ENCODE measurements around the gene FAM120A. TPM values are rescaled to one million over a fixed set of nuclear protein-coding genes. Genes with fewer than 3 reads are reported as not detected.

Gene FAM120A, protein sequence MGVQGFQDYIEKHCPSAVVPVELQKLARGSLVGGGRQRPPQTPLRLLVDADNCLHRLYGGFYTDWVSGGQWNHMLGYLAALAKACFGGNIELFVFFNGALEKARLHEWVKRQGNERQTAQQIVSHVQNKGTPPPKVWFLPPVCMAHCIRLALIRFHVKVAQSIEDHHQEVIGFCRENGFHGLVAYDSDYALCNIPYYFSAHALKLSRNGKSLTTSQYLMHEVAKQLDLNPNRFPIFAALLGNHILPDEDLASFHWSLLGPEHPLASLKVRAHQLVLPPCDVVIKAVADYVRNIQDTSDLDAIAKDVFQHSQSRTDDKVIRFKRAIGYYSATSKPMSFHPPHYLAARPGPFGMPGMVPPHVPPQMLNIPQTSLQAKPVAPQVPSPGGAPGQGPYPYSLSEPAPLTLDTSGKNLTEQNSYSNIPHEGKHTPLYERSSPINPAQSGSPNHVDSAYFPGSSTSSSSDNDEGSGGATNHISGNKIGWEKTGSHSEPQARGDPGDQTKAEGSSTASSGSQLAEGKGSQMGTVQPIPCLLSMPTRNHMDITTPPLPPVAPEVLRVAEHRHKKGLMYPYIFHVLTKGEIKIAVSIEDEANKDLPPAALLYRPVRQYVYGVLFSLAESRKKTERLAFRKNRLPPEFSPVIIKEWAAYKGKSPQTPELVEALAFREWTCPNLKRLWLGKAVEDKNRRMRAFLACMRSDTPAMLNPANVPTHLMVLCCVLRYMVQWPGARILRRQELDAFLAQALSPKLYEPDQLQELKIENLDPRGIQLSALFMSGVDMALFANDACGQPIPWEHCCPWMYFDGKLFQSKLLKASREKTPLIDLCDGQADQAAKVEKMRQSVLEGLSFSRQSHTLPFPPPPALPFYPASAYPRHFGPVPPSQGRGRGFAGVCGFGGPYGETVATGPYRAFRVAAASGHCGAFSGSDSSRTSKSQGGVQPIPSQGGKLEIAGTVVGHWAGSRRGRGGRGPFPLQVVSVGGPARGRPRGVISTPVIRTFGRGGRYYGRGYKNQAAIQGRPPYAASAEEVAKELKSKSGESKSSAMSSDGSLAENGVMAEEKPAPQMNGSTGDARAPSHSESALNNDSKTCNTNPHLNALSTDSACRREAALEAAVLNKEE
- 70.5 TPM for total RNA-seq (2021; ENCODE audit: unreplicated experiment)
- polyA plus RNA-seq (2012; ENCODE audit: insufficient read length), result 61.1 TPM
- percentile 82 among the genes with signal in this experiment for Bru-seq, nascent RNA
- percentile 75 among the genes with signal in this experiment for BruChase-seq, experiment 1, labeled RNA remaining after a 2-hour chase
- BruChase-seq, experiment 2, labeled RNA remaining after a 6-hour chase, result percentile 80 among the genes with signal in this experiment
- long read RNA-seq, full-length matches to known transcripts, result 1 of 65 reads
- long read RNA-seq, partial matches to known transcripts, result 55 of 65 reads
- long read RNA-seq, other reads (novel, unspliced or antisense), result 9 of 65 reads

DNA sequence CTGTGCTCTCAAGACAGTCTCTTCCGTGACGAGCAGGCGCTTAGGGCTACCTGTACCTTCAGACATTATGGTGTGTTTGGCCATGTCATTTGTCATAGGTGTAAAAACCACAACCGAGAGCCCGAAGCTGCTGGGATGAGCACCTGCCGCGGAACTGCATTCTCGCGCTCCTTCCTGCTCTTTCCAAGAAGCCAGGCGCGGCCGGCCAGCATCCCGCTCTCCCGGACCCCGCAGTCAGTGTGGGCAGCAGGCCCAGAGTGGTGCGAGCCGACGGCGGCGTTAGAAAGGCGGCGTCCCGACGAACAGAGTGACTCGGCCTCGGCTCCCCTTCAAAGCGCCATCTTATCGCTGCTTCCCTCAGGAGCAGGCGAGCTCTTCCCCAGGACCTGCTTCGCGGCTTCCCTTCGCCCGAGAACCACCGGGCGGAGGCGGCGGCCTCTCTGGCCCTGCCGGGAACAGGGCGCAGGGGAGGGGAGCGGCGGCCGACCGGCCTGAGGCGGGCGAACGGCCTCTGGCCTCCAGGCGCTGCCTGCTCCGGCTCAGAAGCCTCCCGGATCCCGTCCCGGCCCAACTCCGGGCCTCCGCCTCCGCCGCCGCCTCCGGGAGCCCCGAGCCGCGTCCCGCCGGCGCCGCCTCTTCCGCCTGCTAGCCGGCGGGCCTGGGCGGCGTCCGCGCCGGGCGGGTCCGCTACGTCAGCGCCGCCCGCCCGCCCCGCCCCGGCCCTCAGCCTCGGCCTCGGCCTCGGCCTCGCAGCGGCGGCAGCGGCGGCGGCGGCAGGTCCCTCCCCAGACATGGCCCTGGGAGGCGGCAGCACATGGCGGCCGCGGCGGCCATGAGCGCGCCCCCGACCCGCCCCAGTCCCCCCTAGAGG is at the start of gene FAM120A:
Gene FAM120A, plus strand, starts transcription at position 741 of the 871 bp plus-strand sequence. CDS start 231 bp downstream, outside the sequence.
- H3K4me3 ChIP-seq (ENCODE audit: low read depth in 2 of 2, low read length in 2 of 2), result peak within 1 kb of the TSS; percentile 80 to 92
- intact Hi-C loops (cut with micrococcal nuclease; ENCODE audit: unreplicated experiment), result no loop called here
- in situ Hi-C loops (cut with HindIII; ENCODE audit: low pct_unique_long_range_greater_than_20kb, low sequenced_read_pairs), result no loop called here
- H3K27ac ChIP-seq (ENCODE audit: low read length), result peak within 1 kb of the TSS; percentile 85
- no peaks in the 10 kb centered on the region for H3K9me3 ChIP-seq (ENCODE audit: control insufficient read depth, insufficient read depth, low read depth, low read length)
- ATAC-seq, result peak; percentile 91
- no TSS peak for BruUV-seq (replicated peaks)
- ChIA-PET CTCF (no interaction called here), POLR2A (interaction anchor here (0.6 kb wide), 1 partner anchor 148 kb away, joined by 3 read pairs; no protein-coding TSS in a partner anchor)
- H3K4me1 ChIP-seq (ENCODE audit: control insufficient read depth, insufficient read depth, low read length), result peaks cover 6% of the 10 kb centered on the region
- H3K36me3 ChIP-seq (ENCODE audit: control insufficient read depth, insufficient read depth, low read length), result peaks cover 7% of the 10 kb centered on the region; the same call in 1 of the 2 replicates
- no peak for DNase-seq (ENCODE audit: low read depth, low spot score)
- TF ChIP-seq SIN3A (IDR thresholded peaks at IDR 0.05; ENCODE audit: borderline replicate concordance, insufficient read depth, low read depth, low read length), result no peak; the same call in 1 of the 2 replicates
- peak; percentile 34; the same call in 1 of the 2 replicates for TF ChIP-seq POLR2AphosphoS5 (IDR thresholded peaks at IDR 0.05; ENCODE audit: low read depth, low read length)
- no peaks in the 10 kb centered on the region for H3K27me3 ChIP-seq (ENCODE audit: control insufficient read depth, insufficient read depth, low read length)

DNA sequence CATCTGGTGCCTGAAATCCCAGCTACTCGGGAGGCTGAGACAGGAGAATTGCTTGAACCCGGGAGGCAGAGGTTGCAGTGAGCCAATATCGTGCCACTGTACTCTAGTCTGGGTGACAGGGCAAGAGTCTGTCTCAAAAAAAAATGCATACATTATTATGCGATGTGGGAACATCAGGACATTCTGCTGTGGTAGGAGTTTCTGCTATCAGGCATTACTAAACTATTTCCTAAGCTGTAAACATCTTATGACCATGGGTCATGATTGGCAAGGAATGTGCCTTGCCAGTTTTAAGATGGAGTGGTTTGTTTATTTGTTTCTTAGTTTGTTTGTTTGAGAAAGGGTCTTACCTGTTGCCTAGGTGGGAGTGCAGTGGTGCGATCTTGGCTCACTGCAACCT is 45.1 kb upstream of the FAM120A start:
- BruUV-seq (replicated peaks), result no TSS peak
- intact Hi-C loops (cut with micrococcal nuclease; ENCODE audit: unreplicated experiment), result no loop called here
- no peak for TF ChIP-seq SIN3A (IDR thresholded peaks at IDR 0.05; ENCODE audit: borderline replicate concordance, insufficient read depth, low read depth, low read length)
- TF ChIP-seq, protein P1, sequence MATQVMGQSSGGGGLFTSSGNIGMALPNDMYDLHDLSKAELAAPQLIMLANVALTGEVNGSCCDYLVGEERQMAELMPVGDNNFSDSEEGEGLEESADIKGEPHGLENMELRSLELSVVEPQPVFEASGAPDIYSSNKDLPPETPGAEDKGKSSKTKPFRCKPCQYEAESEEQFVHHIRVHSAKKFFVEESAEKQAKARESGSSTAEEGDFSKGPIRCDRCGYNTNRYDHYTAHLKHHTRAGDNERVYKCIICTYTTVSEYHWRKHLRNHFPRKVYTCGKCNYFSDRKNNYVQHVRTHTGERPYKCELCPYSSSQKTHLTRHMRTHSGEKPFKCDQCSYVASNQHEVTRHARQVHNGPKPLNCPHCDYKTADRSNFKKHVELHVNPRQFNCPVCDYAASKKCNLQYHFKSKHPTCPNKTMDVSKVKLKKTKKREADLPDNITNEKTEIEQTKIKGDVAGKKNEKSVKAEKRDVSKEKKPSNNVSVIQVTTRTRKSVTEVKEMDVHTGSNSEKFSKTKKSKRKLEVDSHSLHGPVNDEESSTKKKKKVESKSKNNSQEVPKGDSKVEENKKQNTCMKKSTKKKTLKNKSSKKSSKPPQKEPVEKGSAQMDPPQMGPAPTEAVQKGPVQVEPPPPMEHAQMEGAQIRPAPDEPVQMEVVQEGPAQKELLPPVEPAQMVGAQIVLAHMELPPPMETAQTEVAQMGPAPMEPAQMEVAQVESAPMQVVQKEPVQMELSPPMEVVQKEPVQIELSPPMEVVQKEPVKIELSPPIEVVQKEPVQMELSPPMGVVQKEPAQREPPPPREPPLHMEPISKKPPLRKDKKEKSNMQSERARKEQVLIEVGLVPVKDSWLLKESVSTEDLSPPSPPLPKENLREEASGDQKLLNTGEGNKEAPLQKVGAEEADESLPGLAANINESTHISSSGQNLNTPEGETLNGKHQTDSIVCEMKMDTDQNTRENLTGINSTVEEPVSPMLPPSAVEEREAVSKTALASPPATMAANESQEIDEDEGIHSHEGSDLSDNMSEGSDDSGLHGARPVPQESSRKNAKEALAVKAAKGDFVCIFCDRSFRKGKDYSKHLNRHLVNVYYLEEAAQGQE (IDR thresholded peaks at IDR 0.05; ENCODE audit: insufficient read depth in 1 of 2, low read depth in 2 of 2, low read length in 1 of 2), result no peak
- no peak for TF ChIP-seq POLR2AphosphoS5 (IDR thresholded peaks at IDR 0.05; ENCODE audit: low read depth, low read length)
- no peak for TF ChIP-seq TCF7L2 (IDR thresholded peaks at IDR 0.05; ENCODE audit: low read depth, low read length)
- TF ChIP-seq, protein P2, sequence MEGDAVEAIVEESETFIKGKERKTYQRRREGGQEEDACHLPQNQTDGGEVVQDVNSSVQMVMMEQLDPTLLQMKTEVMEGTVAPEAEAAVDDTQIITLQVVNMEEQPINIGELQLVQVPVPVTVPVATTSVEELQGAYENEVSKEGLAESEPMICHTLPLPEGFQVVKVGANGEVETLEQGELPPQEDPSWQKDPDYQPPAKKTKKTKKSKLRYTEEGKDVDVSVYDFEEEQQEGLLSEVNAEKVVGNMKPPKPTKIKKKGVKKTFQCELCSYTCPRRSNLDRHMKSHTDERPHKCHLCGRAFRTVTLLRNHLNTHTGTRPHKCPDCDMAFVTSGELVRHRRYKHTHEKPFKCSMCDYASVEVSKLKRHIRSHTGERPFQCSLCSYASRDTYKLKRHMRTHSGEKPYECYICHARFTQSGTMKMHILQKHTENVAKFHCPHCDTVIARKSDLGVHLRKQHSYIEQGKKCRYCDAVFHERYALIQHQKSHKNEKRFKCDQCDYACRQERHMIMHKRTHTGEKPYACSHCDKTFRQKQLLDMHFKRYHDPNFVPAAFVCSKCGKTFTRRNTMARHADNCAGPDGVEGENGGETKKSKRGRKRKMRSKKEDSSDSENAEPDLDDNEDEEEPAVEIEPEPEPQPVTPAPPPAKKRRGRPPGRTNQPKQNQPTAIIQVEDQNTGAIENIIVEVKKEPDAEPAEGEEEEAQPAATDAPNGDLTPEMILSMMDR (IDR thresholded peaks at IDR 0.05), result no peak
- Histone ChIP-seq H3K36me3 (ENCODE audit: control insufficient read depth, insufficient read depth, low read length) (no peaks in the 10 kb centered on the region), H3K4me1 (ENCODE audit: control insufficient read depth, insufficient read depth, low read length) (no peaks in the 10 kb centered on the region), H3K27me3 (ENCODE audit: control insufficient read depth, insufficient read depth, low read length) (no peaks in the 10 kb centered on the region), H3K4me3 (ENCODE audit: low read depth in 2 of 2, low read length in 2 of 2) (no peak overlapping the region), H3K9me3 (ENCODE audit: control insufficient read depth, insufficient read depth, low read depth, low read length) (no peaks in the 10 kb centered on the region), H3K27ac (ENCODE audit: low read length) (no peak overlapping the region)
- POLR2A ChIA-PET, result interaction anchor here (0.7 kb wide), 1 partner anchor 488 kb away, joined by 3 read pairs; no protein-coding TSS in a partner anchor
- in situ Hi-C loops (cut with HindIII; ENCODE audit: low pct_unique_long_range_greater_than_20kb, low sequenced_read_pairs), result no loop called here
- DNase-seq (ENCODE audit: low read depth, low spot score) (no peak), ATAC-seq (no peak)
- CTCF ChIA-PET, result no interaction called here
